ENCODE data around the gene GNAI2. TPM values are rescaled to one million over a fixed set of nuclear protein-coding genes. Genes with fewer than 3 reads are reported as not detected.

The GNAI2 gene
- total and polyA plus RNA-seq, 2 experiments from 2014 or later = 179 to 255 TPM

- no peak for DNase-seq (ENCODE audit: low read depth in 1 of 2, low spot score in 1 of 2)
- Histone ChIP-seq H3K36me3 (no peaks in the 10 kb centered on the region), H3K4me1 (ENCODE audit: low read depth) (peaks cover 16% of the 10 kb centered on the region), H3K27ac (no peak overlapping the region), H3K4me3 (no peak overlapping the region), H3K27me3 (peaks cover 8% of the 10 kb centered on the region), H3K9me3 (ENCODE audit: low read depth) (no peaks in the 10 kb centered on the region)
- no peak for TF ChIP-seq CTCF (IDR thresholded peaks at IDR 0.05; ENCODE audit: low read depth, low read length)
Measured at GRCh38 chr3:50203113-50203808, 32.7 kb upstream of the GNAI2 start.

GRCh38 chr3:50203809-50204803 is 31.9 kb upstream of the GNAI2 start:
- no peak overlapping the region for H3K4me3 ChIP-seq
- DNase-seq (ENCODE audit: low read depth in 1 of 2, low spot score in 1 of 2) = no peak
- H3K27me3 ChIP-seq = peaks cover 8% of the 10 kb centered on the region
- no peak for TF ChIP-seq CTCF (IDR thresholded peaks at IDR 0.05; ENCODE audit: low read depth, low read length)
- H3K27ac ChIP-seq = no peak overlapping the region
- no peaks in the 10 kb centered on the region for H3K9me3 ChIP-seq (ENCODE audit: low read depth)
- H3K4me1 ChIP-seq (ENCODE audit: low read depth) = peaks cover 16% of the 10 kb centered on the region
- no peaks in the 10 kb centered on the region for H3K36me3 ChIP-seq

- peak in 1 of 2 donors; percentile 85 for DNase-seq (ENCODE audit: low read depth in 1 of 2, low spot score in 1 of 2)
- no peaks in the 10 kb centered on the region for H3K36me3 ChIP-seq
Measured at GRCh38 chr3:50204804-50205412, 31.1 kb upstream of the GNAI2 start, which contains the start of gene SLC38A3. Gene SLC38A3 (plus strand): TSS chr3:50205271. CDS start chr3:50214200, 8,929 bp downstream.

GRCh38 chr3:50205413-50206276 is 30.4 kb upstream of the GNAI2 start:
- Histone ChIP-seq H3K4me1 (ENCODE audit: low read depth) (peaks cover 16% of the 10 kb centered on the region), H3K27me3 (peaks cover 8% of the 10 kb centered on the region), H3K4me3 (peak overlapping the region; percentile 56), H3K36me3 (no peaks in the 10 kb centered on the region), H3K27ac (no peak overlapping the region), H3K9me3 (ENCODE audit: low read depth) (no peaks in the 10 kb centered on the region)
- peak in 1 of 2 donors; percentile 65 for DNase-seq (ENCODE audit: low read depth in 1 of 2, low spot score in 1 of 2)
- no peak for TF ChIP-seq CTCF (IDR thresholded peaks at IDR 0.05; ENCODE audit: low read depth, low read length)

More at GRCh38 chr3:50204804-50205412, 31.1 kb upstream of the GNAI2 start, which contains the start of gene SLC38A3:
- Histone ChIP-seq H3K4me3 (peak within 1 kb of the TSS; percentile 56), H3K27me3 (peaks cover 8% of the 10 kb centered on the region), H3K9me3 (ENCODE audit: low read depth) (no peaks in the 10 kb centered on the region), H3K4me1 (ENCODE audit: low read depth) (peaks cover 16% of the 10 kb centered on the region), H3K27ac (no peak within 1 kb of the TSS)
- TF ChIP-seq CTCF (IDR thresholded peaks at IDR 0.05; ENCODE audit: low read depth, low read length) = no peak

Measured in cardiac muscle cell (in vitro differentiated cells and primary cell).